Anterior cingulate cortex (tissue), 58 donors: ENCODE results near the gene HLA-DMA.

Experiments
- DNase-seq, 58 donors: peaks; one replicate each; lab custom pipeline; 2025; lab: John Stamatoyannopoulos, UW

The HLA-DMA gene

GRCh38 chr6:32936239-32937152, 16.4 kb downstream of the HLA-DMA start:
- DNase-seq, result no peak

- no peak for DNase-seq
Observed at GRCh38 chr6:32935551-32936238, 17.2 kb downstream of the HLA-DMA start.

- DNase-seq, result peak in 36 of 58 donors; percentile 6 to 77 (median 34)
Observed at GRCh38 chr6:32933661-32934085, 19.2 kb downstream of the HLA-DMA start.

- DNase-seq, result no peak
Observed at GRCh38 chr6:32932132-32932868, 20.6 kb downstream of the HLA-DMA start.

GRCh38 chr6:32931211-32931610, 21.7 kb downstream of the HLA-DMA start:
- DNase-seq, result no peak

GRCh38 chr6:32922083-32922482, 30.8 kb downstream of the HLA-DMA start:
- DNase-seq, result no peak

GRCh38 chr6:32920715-32921114, 32.2 kb downstream of the HLA-DMA start:
- DNase-seq, result no peak

GRCh38 chr6:32912951-32913350, 39.9 kb downstream of the HLA-DMA start:
- peak in 4 of 58 donors; percentile 1 to 20 (median 13) for DNase-seq

GRCh38 chr6:32908897-32909296, 44.0 kb downstream of the HLA-DMA start:
- no peak for DNase-seq

GRCh38 chr6:32906539-32906938, 46.4 kb downstream of the HLA-DMA start:
- no peak for DNase-seq

GRCh38 chr6:32905078-32905477, 47.8 kb downstream of the HLA-DMA start:
- no peak for DNase-seq

GRCh38 chr6:32903952-32904351, 48.9 kb downstream of the HLA-DMA start:
- no peak for DNase-seq
